Measurements from ENCODE around the gene NT5C1B. TPM values are rescaled to one million over a fixed set of nuclear protein-coding genes. Genes with fewer than 3 reads are reported as not detected.

NT5C1B gene
- total RNA-seq, 2 donors from 2014 or later, result not detected

DNA sequence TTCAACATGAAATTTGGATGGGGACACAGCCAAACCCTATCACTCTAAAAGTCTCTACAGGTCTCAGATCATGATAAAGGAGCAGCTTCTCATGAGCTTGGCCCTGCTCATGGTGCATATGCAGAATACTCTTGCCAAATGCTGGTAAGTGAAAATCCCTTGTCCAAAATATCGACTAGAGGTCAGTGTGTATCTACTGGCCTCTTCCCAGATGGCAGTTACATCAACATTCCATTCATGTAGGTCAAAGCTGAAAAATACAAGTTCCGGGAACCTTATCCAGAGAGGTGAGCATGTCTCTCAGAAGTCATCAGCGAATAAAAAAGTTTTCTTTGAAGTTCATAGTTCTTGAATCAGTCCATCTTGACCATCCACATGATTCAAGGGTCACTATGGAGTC, 7.6 kb upstream of the NT5C1B start:
- Mint-ChIP-seq H3K27ac (no peak overlapping the region), H3K36me3 (ENCODE audit: insufficient read depth in 2 of 2) (peaks cover 0 to 1% of the 10 kb centered on the region in 2 donors), H3K4me1 (ENCODE audit: low read depth) (no peaks in the 10 kb centered on the region), H3K4me3 (no peak overlapping the region), H3K9me3 (peaks cover 0 to 5% of the 10 kb centered on the region in 2 donors), H3K27me3 (ENCODE audit: low read depth) (no peaks in the 10 kb centered on the region)
- DNase-seq (no peak), ATAC-seq (replicated peaks in 1 of 2) (no peak)

GRCh38 chr2:18593496-18593895, 4.1 kb upstream of the NT5C1B start:
- ATAC-seq (replicated peaks in 1 of 2) (no peak), DNase-seq (no peak)
- Mint-ChIP-seq H3K4me3 (no peak overlapping the region), H3K9me3 (peaks cover 0 to 8% of the 10 kb centered on the region in 2 donors), H3K27ac (no peak overlapping the region), H3K4me1 (ENCODE audit: low read depth) (no peaks in the 10 kb centered on the region), H3K36me3 (ENCODE audit: insufficient read depth in 2 of 2) (peaks cover 1 to 3% of the 10 kb centered on the region in 2 donors), H3K27me3 (ENCODE audit: low read depth) (no peaks in the 10 kb centered on the region)

GRCh38 chr2:18592372-18592771, 3.0 kb upstream of the NT5C1B start:
- Mint-ChIP-seq H3K27me3 (ENCODE audit: low read depth) (no peaks in the 10 kb centered on the region), H3K4me1 (ENCODE audit: low read depth) (no peaks in the 10 kb centered on the region), H3K4me3 (no peak overlapping the region), H3K36me3 (ENCODE audit: insufficient read depth in 2 of 2) (peaks cover 1 to 3% of the 10 kb centered on the region in 2 donors), H3K27ac (no peak overlapping the region), H3K9me3 (peaks cover 0 to 8% of the 10 kb centered on the region in 2 donors)
- DNase-seq (no peak), ATAC-seq (replicated peaks in 1 of 2) (no peak)

- Mint-ChIP-seq H3K27ac (no peak overlapping the region), H3K27me3 (ENCODE audit: low read depth) (no peaks in the 10 kb centered on the region), H3K36me3 (ENCODE audit: insufficient read depth in 2 of 2) (peaks cover 0 to 3% of the 10 kb centered on the region in 2 donors), H3K4me1 (ENCODE audit: low read depth) (no peaks in the 10 kb centered on the region), H3K4me3 (no peak overlapping the region), H3K9me3 (peaks cover 3 to 6% of the 10 kb centered on the region in 2 donors)
- ATAC-seq (replicated peaks in 1 of 2) (no peak), DNase-seq (no peak)
Observed at GRCh38 chr2:18588802-18589201, 567 bp downstream of the NT5C1B start.

- Mint-ChIP-seq H3K4me3 (no peak overlapping the region), H3K9me3 (peaks cover 3 to 4% of the 10 kb centered on the region in 2 donors), H3K36me3 (ENCODE audit: insufficient read depth in 2 of 2) (peaks cover 0 to 3% of the 10 kb centered on the region in 2 donors), H3K27ac (no peak overlapping the region), H3K27me3 (ENCODE audit: low read depth) (no peaks in the 10 kb centered on the region), H3K4me1 (ENCODE audit: low read depth) (no peaks in the 10 kb centered on the region)
- no peak for DNase-seq
- no peak for ATAC-seq (replicated peaks in 1 of 2)
Observed at GRCh38 chr2:18588049-18588448, 1.3 kb downstream of the NT5C1B start.

- H3K4me3 Mint-ChIP-seq, result no peak overlapping the region
- no peaks in the 10 kb centered on the region for H3K36me3 Mint-ChIP-seq (ENCODE audit: insufficient read depth in 2 of 2)
- H3K27ac Mint-ChIP-seq, result no peak overlapping the region
- H3K4me1 Mint-ChIP-seq (ENCODE audit: low read depth), result no peaks in the 10 kb centered on the region
- no peak for DNase-seq
- H3K27me3 Mint-ChIP-seq (ENCODE audit: low read depth), result no peaks in the 10 kb centered on the region
- no peak for ATAC-seq (replicated peaks in 1 of 2)
- H3K9me3 Mint-ChIP-seq, result peaks cover 1 to 3% of the 10 kb centered on the region in 2 donors
Observed at GRCh38 chr2:18585526-18585925, 3.8 kb downstream of the NT5C1B start.

- Mint-ChIP-seq H3K4me1 (ENCODE audit: low read depth) (no peaks in the 10 kb centered on the region), H3K4me3 (no peak overlapping the region), H3K27ac (no peak overlapping the region), H3K36me3 (ENCODE audit: insufficient read depth in 2 of 2) (no peaks in the 10 kb centered on the region), H3K27me3 (ENCODE audit: low read depth) (no peaks in the 10 kb centered on the region), H3K9me3 (peaks cover 1 to 3% of the 10 kb centered on the region in 2 donors)
- no peak for ATAC-seq (replicated peaks in 1 of 2)
- no peak for DNase-seq
Observed at GRCh38 chr2:18584608-18584954, 4.8 kb downstream of the NT5C1B start.

GRCh38 chr2:18583905-18584607, 5.3 kb downstream of the NT5C1B start:
- no peaks in the 10 kb centered on the region for H3K36me3 Mint-ChIP-seq (ENCODE audit: insufficient read depth in 2 of 2)
- H3K4me3 Mint-ChIP-seq, result no peak overlapping the region
- no peak overlapping the region for H3K27ac Mint-ChIP-seq
- peaks cover 1 to 3% of the 10 kb centered on the region in 2 donors for H3K9me3 Mint-ChIP-seq
- H3K4me1 Mint-ChIP-seq (ENCODE audit: low read depth), result no peaks in the 10 kb centered on the region
- no peak for DNase-seq
- no peaks in the 10 kb centered on the region for H3K27me3 Mint-ChIP-seq (ENCODE audit: low read depth)
- ATAC-seq (replicated peaks in 1 of 2), result no peak

GRCh38 chr2:18580606-18581005, 8.8 kb downstream of the NT5C1B start:
- H3K4me3 Mint-ChIP-seq, result no peak overlapping the region
- no peak for DNase-seq
- H3K36me3 Mint-ChIP-seq (ENCODE audit: insufficient read depth in 2 of 2), result peaks cover 6% of the 10 kb centered on the region in 2 donors
- H3K4me1 Mint-ChIP-seq (ENCODE audit: low read depth), result no peaks in the 10 kb centered on the region
- no peak overlapping the region for H3K27ac Mint-ChIP-seq
- H3K27me3 Mint-ChIP-seq (ENCODE audit: low read depth), result no peaks in the 10 kb centered on the region
- ATAC-seq (replicated peaks in 1 of 2), result no peak
- H3K9me3 Mint-ChIP-seq, result peaks cover 1 to 10% of the 10 kb centered on the region in 2 donors

- peaks cover 0 to 7% of the 10 kb centered on the region in 2 donors for H3K9me3 Mint-ChIP-seq
- no peak overlapping the region for H3K4me3 Mint-ChIP-seq
- no peaks in the 10 kb centered on the region for H3K4me1 Mint-ChIP-seq (ENCODE audit: low read depth)
- peaks cover 6 to 9% of the 10 kb centered on the region in 2 donors for H3K36me3 Mint-ChIP-seq (ENCODE audit: insufficient read depth in 2 of 2)
- DNase-seq (no peak), ATAC-seq (replicated peaks in 1 of 2) (no peak)
- H3K27ac Mint-ChIP-seq, result no peak overlapping the region
- H3K27me3 Mint-ChIP-seq (ENCODE audit: low read depth), result no peaks in the 10 kb centered on the region
Observed at GRCh38 chr2:18578033-18578432, 11.3 kb downstream of the NT5C1B start.

GRCh38 chr2:18566145-18566769, 23.1 kb downstream of the NT5C1B start:
- ATAC-seq (replicated peaks in 1 of 2) (no peak), DNase-seq (no peak)
- Mint-ChIP-seq H3K36me3 (ENCODE audit: insufficient read depth in 2 of 2) (peaks cover 6 to 15% of the 10 kb centered on the region in 2 donors), H3K27ac (no peak overlapping the region), H3K4me1 (ENCODE audit: low read depth) (no peaks in the 10 kb centered on the region), H3K9me3 (peaks cover 0 to 2% of the 10 kb centered on the region in 2 donors), H3K27me3 (ENCODE audit: low read depth) (no peaks in the 10 kb centered on the region), H3K4me3 (no peak overlapping the region)

DNA sequence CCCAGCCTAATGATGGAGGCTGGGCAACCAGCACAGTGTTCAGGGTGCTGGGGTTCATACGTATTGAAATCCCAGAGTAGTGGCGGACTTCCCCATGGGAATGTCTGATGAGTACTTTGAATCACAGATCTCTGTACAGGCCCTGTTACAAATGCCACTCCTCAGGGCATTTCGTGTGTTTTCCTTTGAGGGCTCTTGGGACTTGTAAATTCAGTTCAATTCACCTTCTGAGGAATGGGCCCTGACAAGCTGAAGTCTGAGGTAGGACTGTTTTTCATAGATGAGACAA, 28.6 kb downstream of the NT5C1B start:
- peak overlapping the region; percentile 89 to 94 for H3K4me3 Mint-ChIP-seq
- ATAC-seq (replicated peaks in 1 of 2), result no peak
- peaks cover 39% of the 10 kb centered on the region for H3K4me1 Mint-ChIP-seq (ENCODE audit: low read depth)
- H3K27ac Mint-ChIP-seq, result peak overlapping the region; percentile 97
- no peaks in the 10 kb centered on the region for H3K9me3 Mint-ChIP-seq
- H3K36me3 Mint-ChIP-seq (ENCODE audit: insufficient read depth in 2 of 2), result peaks cover 4 to 15% of the 10 kb centered on the region in 2 donors
- no peaks in the 10 kb centered on the region for H3K27me3 Mint-ChIP-seq (ENCODE audit: low read depth)
- DNase-seq, result no peak

DNA sequence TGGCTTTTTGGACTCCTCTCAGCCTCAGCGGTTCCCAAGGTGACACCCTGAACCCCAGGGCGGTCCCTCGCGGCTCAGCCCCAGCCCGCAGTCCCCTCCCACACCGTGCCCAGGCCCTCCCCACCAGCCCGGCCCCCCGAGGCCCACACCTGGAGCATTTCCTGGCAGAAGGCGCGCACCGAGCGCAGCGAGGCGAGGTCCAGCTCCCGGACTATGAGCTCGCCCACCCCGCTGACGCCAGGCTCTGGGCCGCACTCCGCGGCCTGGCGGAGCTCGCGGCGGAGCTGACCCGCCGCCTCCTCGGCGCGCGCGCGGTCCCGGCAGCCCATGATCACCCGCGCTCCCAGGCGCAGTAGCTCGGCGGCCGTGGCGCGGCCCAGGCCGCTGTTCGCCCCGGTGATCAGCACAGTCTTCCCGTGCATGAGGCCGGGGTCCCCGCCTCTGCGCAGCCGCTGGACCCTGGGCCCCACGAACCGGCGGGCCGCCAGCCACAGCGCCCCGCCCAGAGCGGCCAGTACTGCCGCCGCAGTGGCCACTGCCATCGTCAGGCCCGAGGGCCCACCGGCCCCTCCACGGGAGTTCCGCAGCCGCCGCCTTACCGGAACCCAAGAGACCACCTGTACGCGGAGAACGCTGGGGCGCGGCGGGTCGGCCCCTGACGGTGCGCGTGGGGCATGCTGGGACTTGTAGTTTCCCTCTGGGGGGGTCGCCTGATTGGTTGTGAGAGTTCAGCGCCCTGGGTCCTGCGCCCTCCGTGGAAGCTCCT, 29.2 kb downstream of the NT5C1B start, which contains the start of gene RDH14:
TSS of gene RDH14 (minus strand) at position 623 of the 766 bp plus-strand sequence. CDS start at position 542, 81 bp downstream.
- Mint-ChIP-seq H3K4me1 (ENCODE audit: low read depth) (peaks cover 39% of the 10 kb centered on the region), H3K4me3 (peak within 1 kb of the TSS; percentile 89 to 94), H3K36me3 (ENCODE audit: insufficient read depth in 2 of 2) (peaks cover 2 to 18% of the 10 kb centered on the region in 2 donors), H3K27ac (peak within 1 kb of the TSS; percentile 97), H3K27me3 (ENCODE audit: low read depth) (no peaks in the 10 kb centered on the region), H3K9me3 (no peaks in the 10 kb centered on the region)
- peak; percentile 92 to 93 for ATAC-seq (replicated peaks in 1 of 2)
- peak; percentile 93 to 94 for DNase-seq
